GM23338 (cell line): Measurements from ENCODE around the gene SPRR2A. TPM values are rescaled to one million over a fixed set of nuclear protein-coding genes. Genes with fewer than 3 reads are reported as not detected.

Source experiments
- ATAC-seq: fragments of 200-7000 bp; cut with Tn5 transposase; 3 replicates; pipeline ENCODE4 v1.9.1; 2020
- DNase-seq: peaks from one replicate; pipeline ENCODE4 v3.0.0-alpha.2; 2015; ENCODE audit warnings: low spot score
- H2AFZ ChIP-seq: fragments of 200-600 bp; sonication (generic); 2 replicates; pipeline ENCODE4 v1.8.0; 2016; ENCODE audit warnings: antibody characterized with exemption, mild to moderate bottlenecking, moderate library complexity
- H3F3A ChIP-seq: fragments of 200-600 bp; sonication (generic); replicated peaks from 2 replicates; pipeline ENCODE4 v1.8.0; 2017; ENCODE audit warnings: antibody characterized with exemption, mixed run types, low read depth
- H3K27ac ChIP-seq: fragments of 200-600 bp; sonication (generic); 2 replicates; pipeline ENCODE4 v1.6.1; 2016; ENCODE audit warnings: low read depth
- H3K27me3 ChIP-seq: fragments of 200-600 bp; sonication (generic); 2 replicates; pipeline ENCODE4 v1.8.0; 2016; ENCODE audit warnings: mild to moderate bottlenecking, mixed run types, moderate library complexity; ENCODE audit not compliant: insufficient read depth
- H3K36me3 ChIP-seq: fragments of 200-600 bp; sonication (generic); 2 replicates; pipeline ENCODE4 v1.8.0; 2016; ENCODE audit warnings: mild to moderate bottlenecking; ENCODE audit not compliant: insufficient read depth
- H3K4me1 ChIP-seq: fragments of 200-600 bp; sonication (generic); 2 replicates; pipeline ENCODE4 v1.8.0; 2016; ENCODE audit warnings: mild to moderate bottlenecking, moderate library complexity; ENCODE audit not compliant: insufficient read depth
- H3K4me2 ChIP-seq: fragments of 200-600 bp; sonication (generic); 2 replicates; pipeline ENCODE4 v1.7.1; 2017; ENCODE audit warnings: mixed run types
- H3K4me3 ChIP-seq: fragments of 200-600 bp; sonication (generic); 2 replicates; pipeline ENCODE4 v1.6.1; 2016; ENCODE audit warnings: mixed run types
- H3K79me2 ChIP-seq: fragments of 200-600 bp; sonication (generic); replicated peaks from 2 replicates; pipeline ENCODE4 v1.8.0; 2017; ENCODE audit warnings: mild to moderate bottlenecking; ENCODE audit not compliant: insufficient read depth
- H3K9me2 ChIP-seq: fragments of 200-600 bp; sonication (generic); 2 replicates; pipeline ENCODE4 v1.8.0; 2017; ENCODE audit not compliant: insufficient read depth
- H4K20me1 ChIP-seq: fragments of 200-600 bp; sonication (generic); replicated peaks from 2 replicates; pipeline ENCODE4 v1.8.0; 2017; ENCODE audit warnings: mild to moderate bottlenecking; ENCODE audit not compliant: insufficient read depth
- H3K27ac Mint-ChIP-seq: 2 replicates; pipeline ENCODE4 v1.8.0; 2020; ENCODE audit warnings: inconsistent platforms, mild to moderate bottlenecking, moderate library complexity, mixed read lengths
- H3K27me3 Mint-ChIP-seq: 3 replicates; pipeline ENCODE4 v1.8.0; 2022; ENCODE audit warnings: low read depth, mild to moderate bottlenecking, moderate library complexity, mixed read lengths, inconsistent platforms; ENCODE audit not compliant: insufficient read depth, poor library complexity
- H3K36me3 Mint-ChIP-seq: 3 replicates; pipeline ENCODE4 v1.8.0; 2021; ENCODE audit warnings: low read depth, mild to moderate bottlenecking, inconsistent platforms, moderate library complexity, mixed read lengths
- H3K4me1 Mint-ChIP-seq: 3 replicates; pipeline ENCODE4 v1.8.0; 2020; ENCODE audit warnings: mild to moderate bottlenecking, inconsistent platforms, mixed read lengths
- H3K4me3 Mint-ChIP-seq: 3 replicates; pipeline ENCODE4 v1.8.0; 2021; ENCODE audit warnings: moderate library complexity, mild to moderate bottlenecking, inconsistent platforms, mixed read lengths
- H3K9me3 Mint-ChIP-seq: 3 replicates; pipeline ENCODE4 v1.8.0; 2020; ENCODE audit warnings: moderate library complexity, mild to moderate bottlenecking, inconsistent platforms, mixed read lengths
- CREB1 ChIP-seq: fragments of 250-450 bp; sonication (Bioruptor Pico); IDR thresholded peaks from 2 replicates; pipeline ENCODE4 v1.5.0; 2020; ENCODE audit warnings: low read depth, mild to moderate bottlenecking, moderate library complexity
- CTCF ChIP-seq, 2 experiments: fragments of 200-600 bp in 1 of 2; sonication (generic) in 1 of 2; conservative IDR thresholded peaks; 2 replicates each; pipeline versions ENCODE4 v1.5.1 to v1.6.1; 2016 to 2017; ENCODE audit warnings: antibody characterized with exemption in 2 of 2, low read depth in 2 of 2, mild to moderate bottlenecking in 2 of 2, moderate library complexity in 1 of 2
- EZH2phosphoT487 ChIP-seq: fragments of 200-600 bp; sonication (generic); IDR thresholded peaks from one replicate; pipeline ENCODE4 v1.8.1; 2018; ENCODE audit warnings: antibody characterized with exemption; ENCODE audit not compliant: unreplicated experiment
- NANOG ChIP-seq: IDR thresholded peaks from 2 replicates; pipeline ENCODE4 v1.6.1; 2016; ENCODE audit warnings: antibody characterized with exemption, borderline replicate concordance
- STAT1 ChIP-seq: IDR thresholded peaks from one replicate; pipeline ENCODE4 v1.6.1; 2016; ENCODE audit warnings: antibody characterized with exemption; ENCODE audit not compliant: unreplicated experiment
- ZNF114 ChIP-seq: fragments of 250-450 bp; sonication (Bioruptor Pico); IDR thresholded peaks from 2 replicates; pipeline ENCODE4 v1.5.0; 2020; ENCODE audit warnings: mild to moderate bottlenecking, moderate library complexity
- ZNF331 ChIP-seq: fragments of 250-450 bp; sonication (Bioruptor Pico); IDR thresholded peaks from 2 replicates; pipeline ENCODE4 v1.5.0; 2020; ENCODE audit warnings: low read depth, mild to moderate bottlenecking, moderate library complexity
- ZNF462 ChIP-seq: fragments of 250-450 bp; sonication (Bioruptor Pico); IDR thresholded peaks from 2 replicates; pipeline ENCODE4 v1.5.0; 2020; ENCODE audit warnings: mild to moderate bottlenecking, moderate library complexity
- polyA plus RNA-seq: library from polyadenylated mRNA; unstranded; fragments of >200 nt; fragmentation: Nextera tagmentation; extraction: Ambion mirVana; gene quantifications from 2 replicates; pipeline ENCODE4 v1.2.1, GENCODE V29; 2016
- total RNA-seq: library from RNA; depleted of rRNA; stranded (reverse); fragments of >200 nt; shearing (Covaris generic); gene quantifications from 2 replicates; pipeline ENCODE4 v1.2.3, GENCODE V29; 2014
- TF ChIP-seq, protein P1 (sequence below): IDR thresholded peaks from 2 replicates; pipeline ENCODE4 v1.6.1; 2016; ENCODE audit warnings: antibody characterized with exemption

The SPRR2A gene
- total and polyA plus RNA-seq, 2 experiments from 2014 or later, result not detected

DNA sequence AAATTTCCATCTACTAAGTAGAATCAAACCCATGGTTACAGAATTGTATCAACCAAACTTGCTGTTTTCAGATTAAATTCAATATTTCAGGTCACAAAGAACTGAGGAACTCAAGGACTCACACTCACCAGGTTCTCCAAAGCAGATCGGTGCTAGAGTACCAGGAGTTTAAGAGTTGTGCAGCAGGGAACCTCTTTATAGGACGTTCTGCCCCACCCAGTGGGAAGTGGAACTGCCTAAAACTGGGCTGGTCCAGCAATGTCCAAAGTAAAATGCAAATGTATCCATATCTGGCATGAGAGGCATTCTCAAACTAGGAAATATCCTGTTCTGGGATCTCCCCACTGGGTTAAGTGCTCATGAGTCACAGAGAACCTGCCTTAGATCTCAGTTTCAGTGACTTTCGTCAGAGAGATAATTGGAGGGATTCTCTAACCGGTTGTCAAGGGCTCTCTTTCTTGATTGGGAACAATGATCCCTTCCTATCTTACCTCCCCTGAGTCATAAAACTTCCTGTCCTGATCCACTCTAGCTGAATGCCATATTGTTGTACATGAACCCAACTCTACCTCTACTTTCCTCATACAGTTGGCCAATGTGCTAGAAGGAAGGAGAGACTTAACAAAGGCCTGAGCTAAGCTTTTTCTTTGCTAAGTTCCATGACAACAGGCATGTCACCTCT lies 16.2 kb downstream of the SPRR2A start, which contains the start of gene SPRR2D:
Gene SPRR2D (minus strand): TSS at position 171 of the 682 bp plus-strand sequence. CDS start 774 bp downstream, outside the sequence.
- ATAC-seq (no peak), DNase-seq (no peak)
- no peaks in the 10 kb centered on the region for H4K20me1 ChIP-seq
- H2AFZ ChIP-seq, result 0 out of 2 replicates have a peak within 1 kb of the TSS, but pooled peaks have one; percentile 28
- no peak within 1 kb of the TSS for H3K27ac ChIP-seq
- Mint-ChIP-seq H3K4me3 (no peak within 1 kb of the TSS), H3K27ac (no peak within 1 kb of the TSS), H3K36me3 (no peaks in the 10 kb centered on the region), H3K27me3 (peaks cover 6% of the 10 kb centered on the region), H3K9me3 (no peaks in the 10 kb centered on the region), H3K4me1 (no peaks in the 10 kb centered on the region)
- TF ChIP-seq NANOG, result no peak
- no peaks in the 10 kb centered on the region for H3K27me3 ChIP-seq
- H3K4me1 ChIP-seq, result no peaks in the 10 kb centered on the region
- H3K4me3 ChIP-seq, result no peak within 1 kb of the TSS
- H3K9me2 ChIP-seq, result no peaks in the 10 kb centered on the region
- no peaks in the 10 kb centered on the region for H3K79me2 ChIP-seq
- no peak within 1 kb of the TSS for H3K4me2 ChIP-seq
- no peaks in the 10 kb centered on the region for H3F3A ChIP-seq
- no peaks in the 10 kb centered on the region for H3K36me3 ChIP-seq

GRCh38 chr1:153035211-153035610 lies 22.1 kb downstream of the SPRR2A start:
- no peak overlapping the region for H2AFZ ChIP-seq
- no peaks in the 10 kb centered on the region for H3K79me2 ChIP-seq
- Mint-ChIP-seq H3K9me3 (no peaks in the 10 kb centered on the region), H3K36me3 (no peaks in the 10 kb centered on the region), H3K4me3 (no peak overlapping the region), H3K4me1 (peaks cover 7% of the 10 kb centered on the region; the same call in 2 of the 3 replicates), H3K27ac (no peak overlapping the region), H3K27me3 (peaks cover 2% of the 10 kb centered on the region)
- no peak overlapping the region for H3K4me3 ChIP-seq
- no peaks in the 10 kb centered on the region for H3K4me1 ChIP-seq
- no peaks in the 10 kb centered on the region for H4K20me1 ChIP-seq
- H3K27ac ChIP-seq, result no peak overlapping the region
- H3K27me3 ChIP-seq, result no peaks in the 10 kb centered on the region
- H3K9me2 ChIP-seq, result peaks cover 1% of the 10 kb centered on the region; the same call in 1 of the 2 replicates
- DNase-seq (no peak), ATAC-seq (no peak)
- no peaks in the 10 kb centered on the region for H3F3A ChIP-seq
- no peak overlapping the region for H3K4me2 ChIP-seq
- H3K36me3 ChIP-seq, result no peaks in the 10 kb centered on the region
- TF ChIP-seq CREB1 (CRISPR knock-in tag) (no peak), CTCF (conservative IDR thresholded peaks at IDR 0.05; ENCODE audit: low read depth in 2 of 2) (no peak), ZNF462 (CRISPR knock-in tag) (no peak), ZNF114 (CRISPR knock-in tag) (no peak), EZH2phosphoT487 (no peak), STAT1 (no peak), ZNF331 (no peak), NANOG (no peak)
- TF ChIP-seq, protein P1, sequence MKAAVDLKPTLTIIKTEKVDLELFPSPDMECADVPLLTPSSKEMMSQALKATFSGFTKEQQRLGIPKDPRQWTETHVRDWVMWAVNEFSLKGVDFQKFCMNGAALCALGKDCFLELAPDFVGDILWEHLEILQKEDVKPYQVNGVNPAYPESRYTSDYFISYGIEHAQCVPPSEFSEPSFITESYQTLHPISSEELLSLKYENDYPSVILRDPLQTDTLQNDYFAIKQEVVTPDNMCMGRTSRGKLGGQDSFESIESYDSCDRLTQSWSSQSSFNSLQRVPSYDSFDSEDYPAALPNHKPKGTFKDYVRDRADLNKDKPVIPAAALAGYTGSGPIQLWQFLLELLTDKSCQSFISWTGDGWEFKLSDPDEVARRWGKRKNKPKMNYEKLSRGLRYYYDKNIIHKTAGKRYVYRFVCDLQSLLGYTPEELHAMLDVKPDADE, result no peak
